Endodermal cell (in vitro differentiated cells): ENCODE measurements around the gene OR5K2. TPM values are rescaled to one million over a fixed set of nuclear protein-coding genes. Genes with fewer than 3 reads are reported as not detected.

ENCODE experiments used
- DNase-seq: peaks from one replicate; pipeline ENCODE4 v3.0.0-alpha.2; 2017
- H3K27ac ChIP-seq: 2 replicates; pipeline ENCODE4 v1.5.1; 2013; ENCODE audit warnings: mild to moderate bottlenecking, low read depth, low read length, moderate library complexity
- H3K27me3 ChIP-seq: 2 replicates; pipeline ENCODE4 v1.6.1; 2013; ENCODE audit warnings: mild to moderate bottlenecking, low read length, moderate library complexity; ENCODE audit not compliant: insufficient read depth, control insufficient read depth, poor library complexity, severe bottlenecking
- H3K36me3 ChIP-seq: 2 replicates; pipeline ENCODE4 v1.7.0; 2013; ENCODE audit warnings: mild to moderate bottlenecking, low read length, moderate library complexity; ENCODE audit not compliant: control insufficient read depth, insufficient read depth
- H3K4me1 ChIP-seq: one replicate; pipeline ENCODE4 v1.7.0; 2013; ENCODE audit warnings: low read length; ENCODE audit not compliant: control insufficient read depth, insufficient read depth
- H3K4me3 ChIP-seq: 2 replicates; pipeline ENCODE4 v1.5.1; 2013; ENCODE audit warnings: mild to moderate bottlenecking, low read length, moderate library complexity
- H3K9ac ChIP-seq: 2 replicates; pipeline ENCODE4 v1.6.1; 2013; ENCODE audit warnings: mild to moderate bottlenecking, low read length, moderate library complexity; ENCODE audit not compliant: poor library complexity, severe bottlenecking; ENCODE audit errors: extremely low read depth
- H3K9me3 ChIP-seq: 2 replicates; pipeline ENCODE4 v1.6.1; 2013; ENCODE audit warnings: mild to moderate bottlenecking, low read length, moderate library complexity; ENCODE audit not compliant: control insufficient read depth
- H3K27ac Mint-ChIP-seq: 2 replicates; pipeline ENCODE4 v1.8.0; 2020; ENCODE audit warnings: mixed read lengths
- H3K27me3 Mint-ChIP-seq: 2 replicates; pipeline ENCODE4 v1.8.0; 2021; ENCODE audit warnings: mild to moderate bottlenecking, mixed read lengths; ENCODE audit not compliant: insufficient read depth
- H3K36me3 Mint-ChIP-seq: 2 replicates; pipeline ENCODE4 v1.8.0; 2020; ENCODE audit warnings: low read depth, mixed read lengths
- H3K4me1 Mint-ChIP-seq: 2 replicates; pipeline ENCODE4 v1.8.0; 2020; ENCODE audit warnings: mixed read lengths
- H3K4me3 Mint-ChIP-seq: 2 replicates; pipeline ENCODE4 v1.8.0; 2020; ENCODE audit warnings: mild to moderate bottlenecking, moderate library complexity, mixed read lengths
- H3K9me3 Mint-ChIP-seq: 2 replicates; pipeline ENCODE4 v1.8.0; 2020; ENCODE audit warnings: mild to moderate bottlenecking, mixed read lengths
- WGBS, 2 experiments: methylation state at CpG; one replicate each; pipeline versions ENCODE4 v1.1.5 to v1.1.7; 2013; ENCODE audit warnings: missing lambda C conversion rate in 2 of 2, mixed read lengths in 1 of 2; ENCODE audit not compliant: insufficient coverage in 1 of 2, insufficient read length in 1 of 2; 5-methylcytosine and 5-hydroxymethylcytosine counted together
- total RNA-seq, 2 donors: library from RNA; stranded (reverse); fragmentation: NEBNext Ultra II Directional in 1 of 2; extraction: Animal tissue kit (Norgen Biotek cat#: 25700) in 1 of 2; gene quantifications; 2 replicates in 1 of 2; 3 replicates in 1 of 2; pipeline ENCODE4 v1.2.1, GENCODE V29; 2021
- TF ChIP-seq, protein P1 (sequence below): fragments of 200-600 bp; sonication (generic); conservative IDR thresholded peaks from 2 replicates; pipeline ENCODE4 v1.5.0; 2021; ENCODE audit warnings: antibody characterized with exemption, mild to moderate bottlenecking

Gene OR5K2
- total RNA-seq, 2 donors from 2014 or later: not detected

DNA sequence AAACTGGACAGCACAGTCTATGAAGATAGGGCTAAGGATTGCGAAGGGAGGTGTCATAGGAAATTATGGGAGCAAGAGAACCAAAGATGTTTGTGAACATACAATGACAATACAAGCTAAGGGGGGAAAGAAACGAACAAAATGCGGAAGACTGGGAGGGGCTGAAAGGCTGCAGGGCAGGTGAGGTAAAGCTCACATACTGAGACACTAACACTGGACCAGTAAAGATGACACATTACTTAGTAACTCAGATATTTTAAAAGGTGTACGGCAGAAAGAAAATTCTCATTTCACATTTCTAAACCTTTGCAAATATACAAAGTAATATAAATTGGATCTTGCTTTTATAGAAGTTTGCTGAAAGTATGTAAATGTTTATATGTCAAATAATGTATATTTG is 15.1 kb downstream of the OR5K2 start:
- no peak for DNase-seq
- H3K4me1 ChIP-seq: peaks cover 3% of the 10 kb centered on the region
- H3K4me1 Mint-ChIP-seq: peaks cover 12% of the 10 kb centered on the region
- TF ChIP-seq, protein P1, sequence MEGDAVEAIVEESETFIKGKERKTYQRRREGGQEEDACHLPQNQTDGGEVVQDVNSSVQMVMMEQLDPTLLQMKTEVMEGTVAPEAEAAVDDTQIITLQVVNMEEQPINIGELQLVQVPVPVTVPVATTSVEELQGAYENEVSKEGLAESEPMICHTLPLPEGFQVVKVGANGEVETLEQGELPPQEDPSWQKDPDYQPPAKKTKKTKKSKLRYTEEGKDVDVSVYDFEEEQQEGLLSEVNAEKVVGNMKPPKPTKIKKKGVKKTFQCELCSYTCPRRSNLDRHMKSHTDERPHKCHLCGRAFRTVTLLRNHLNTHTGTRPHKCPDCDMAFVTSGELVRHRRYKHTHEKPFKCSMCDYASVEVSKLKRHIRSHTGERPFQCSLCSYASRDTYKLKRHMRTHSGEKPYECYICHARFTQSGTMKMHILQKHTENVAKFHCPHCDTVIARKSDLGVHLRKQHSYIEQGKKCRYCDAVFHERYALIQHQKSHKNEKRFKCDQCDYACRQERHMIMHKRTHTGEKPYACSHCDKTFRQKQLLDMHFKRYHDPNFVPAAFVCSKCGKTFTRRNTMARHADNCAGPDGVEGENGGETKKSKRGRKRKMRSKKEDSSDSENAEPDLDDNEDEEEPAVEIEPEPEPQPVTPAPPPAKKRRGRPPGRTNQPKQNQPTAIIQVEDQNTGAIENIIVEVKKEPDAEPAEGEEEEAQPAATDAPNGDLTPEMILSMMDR: no peak
- no peak overlapping the region for H3K9ac ChIP-seq
- no peak overlapping the region for H3K4me3 ChIP-seq
- H3K9me3 Mint-ChIP-seq: no peaks in the 10 kb centered on the region
- H3K9me3 ChIP-seq: no peaks in the 10 kb centered on the region
- H3K27me3 Mint-ChIP-seq: no peaks in the 10 kb centered on the region
- 95 to 100% methylated on average over 1 to 3 of the region's 4 CpGs for whole genome bisulfite sequencing, 2 experiments
- peaks cover 18% of the 10 kb centered on the region for H3K36me3 ChIP-seq
- H3K27me3 ChIP-seq: no peaks in the 10 kb centered on the region
- no peak overlapping the region for H3K4me3 Mint-ChIP-seq
- H3K36me3 Mint-ChIP-seq: peaks cover 12% of the 10 kb centered on the region
- H3K27ac Mint-ChIP-seq: no peak overlapping the region
- no peak overlapping the region for H3K27ac ChIP-seq

DNA sequence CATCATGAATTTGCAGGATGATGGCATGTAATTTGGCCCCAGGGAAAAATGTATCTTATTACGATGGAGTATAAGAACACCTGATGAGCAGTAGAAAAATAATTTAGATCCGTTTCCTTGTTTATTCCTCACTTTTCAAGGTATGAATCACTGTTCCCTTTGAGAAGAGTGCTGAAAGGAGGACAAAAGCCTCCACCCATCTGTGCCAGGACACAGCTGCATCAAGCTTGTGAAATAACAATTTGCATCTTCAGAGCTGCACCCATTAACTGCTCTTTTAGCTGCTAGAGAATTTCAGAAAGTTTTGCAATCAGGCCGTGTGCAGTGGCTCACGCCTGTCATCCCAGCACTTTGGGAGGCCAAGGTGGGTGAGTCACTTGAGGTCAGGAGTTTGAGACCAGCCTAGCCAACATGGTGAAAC is 15.6 kb downstream of the OR5K2 start:
- TF ChIP-seq, protein P1: no peak
- Histone ChIP-seq H3K36me3 (peaks cover 23% of the 10 kb centered on the region), H3K27ac (no peak overlapping the region), H3K9ac (no peak overlapping the region), H3K9me3 (no peaks in the 10 kb centered on the region), H3K4me3 (no peak overlapping the region), H3K27me3 (no peaks in the 10 kb centered on the region), H3K4me1 (peaks cover 3% of the 10 kb centered on the region)
- Mint-ChIP-seq H3K9me3 (no peaks in the 10 kb centered on the region), H3K4me3 (no peak overlapping the region), H3K36me3 (peaks cover 16% of the 10 kb centered on the region), H3K27me3 (no peaks in the 10 kb centered on the region), H3K4me1 (peaks cover 12% of the 10 kb centered on the region), H3K27ac (no peak overlapping the region)
- WGBS, 2 experiments: 84 to 95% methylated on average over 2 to 4 of the region's 4 CpGs
- DNase-seq: no peak

DNA sequence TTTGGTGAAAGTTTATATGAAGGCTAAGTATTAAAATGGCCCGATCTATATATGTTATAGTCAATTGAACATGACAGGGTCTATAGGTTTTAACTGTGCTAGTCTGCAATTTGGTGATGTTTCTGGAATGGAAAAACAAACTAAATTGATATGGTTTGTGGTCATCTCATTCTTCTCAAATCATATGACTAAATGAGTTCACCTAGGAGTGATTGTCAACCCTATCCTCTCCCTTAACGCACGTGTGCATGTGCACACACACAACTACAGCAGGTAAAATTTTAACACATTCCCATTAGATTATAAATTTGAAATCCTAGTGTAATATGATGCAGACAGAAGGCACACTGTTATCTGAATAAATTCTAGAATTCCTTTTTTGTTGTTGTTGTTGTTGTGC is 16.3 kb downstream of the OR5K2 start:
- Histone ChIP-seq H3K9me3 (no peaks in the 10 kb centered on the region), H3K4me3 (no peak overlapping the region), H3K27ac (no peak overlapping the region), H3K9ac (no peak overlapping the region), H3K4me1 (peaks cover 3% of the 10 kb centered on the region), H3K27me3 (no peaks in the 10 kb centered on the region), H3K36me3 (peaks cover 29% of the 10 kb centered on the region)
- Mint-ChIP-seq H3K27ac (no peak overlapping the region), H3K36me3 (peaks cover 21% of the 10 kb centered on the region), H3K4me3 (no peak overlapping the region), H3K4me1 (peaks cover 12% of the 10 kb centered on the region), H3K9me3 (no peaks in the 10 kb centered on the region), H3K27me3 (no peaks in the 10 kb centered on the region)
- DNase-seq: no peak
- TF ChIP-seq, protein P1: no peak
- 93% methylated on average over 3 of the region's 3 CpGs; no CpG with 5 or more reads in 1 of the 2 experiments for WGBS, 2 experiments
